HG03442 (cell line): ENCODE results near the gene PANX2.
"Not testable (repeated sequence)": the region's sequence is repeated elsewhere in the genome, so short reads cannot be mapped to it uniquely, and the experiment has no call there.

Experiments
- ATAC-seq: cut with Tn5 transposase; IDR thresholded peaks from one replicate; pipeline ENCODE4 v1.9.1; 2021; ENCODE audit warnings: mild to moderate bottlenecking, moderate library complexity; ENCODE audit not compliant: unreplicated experiment

Gene PANX2

DNA sequence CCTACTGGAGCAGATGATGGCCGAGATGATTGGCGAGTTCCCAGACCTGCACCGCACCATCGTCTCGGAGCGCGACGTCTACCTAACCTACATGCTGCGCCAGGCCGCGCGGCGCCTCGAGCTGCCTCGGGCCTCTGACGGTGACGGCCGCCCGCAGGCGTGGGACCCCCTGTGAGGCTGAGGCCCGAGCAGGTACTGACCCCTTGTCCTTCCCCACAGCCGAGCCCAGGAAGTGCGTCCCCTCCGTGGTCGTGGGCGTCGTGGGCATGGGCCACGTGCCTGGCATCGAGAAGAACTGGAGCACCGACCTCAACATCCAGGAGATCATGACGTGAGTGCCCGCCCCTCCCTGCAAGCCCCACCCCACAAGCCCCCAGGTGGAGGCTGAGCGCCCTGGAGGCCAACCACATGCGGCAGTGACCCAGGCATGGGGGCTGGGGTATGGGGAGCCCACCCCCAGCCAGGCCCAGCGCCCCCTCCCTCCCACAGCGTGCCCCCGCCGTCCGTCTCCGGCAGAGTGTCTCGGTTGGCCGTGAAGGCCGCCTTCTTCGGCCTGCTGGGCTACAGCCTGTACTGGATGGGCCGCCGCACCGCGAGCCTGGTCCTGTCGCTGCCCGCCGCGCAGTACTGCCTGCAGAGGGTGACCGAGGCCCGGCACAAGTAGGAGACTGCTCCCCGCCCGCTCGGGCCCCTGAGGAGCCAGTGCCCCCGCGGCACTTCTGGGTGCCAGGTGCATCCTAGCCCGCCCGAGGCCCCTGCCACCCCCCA lies 27.5 kb downstream of the PANX2 start:
- ATAC-seq, result no peak

DNA sequence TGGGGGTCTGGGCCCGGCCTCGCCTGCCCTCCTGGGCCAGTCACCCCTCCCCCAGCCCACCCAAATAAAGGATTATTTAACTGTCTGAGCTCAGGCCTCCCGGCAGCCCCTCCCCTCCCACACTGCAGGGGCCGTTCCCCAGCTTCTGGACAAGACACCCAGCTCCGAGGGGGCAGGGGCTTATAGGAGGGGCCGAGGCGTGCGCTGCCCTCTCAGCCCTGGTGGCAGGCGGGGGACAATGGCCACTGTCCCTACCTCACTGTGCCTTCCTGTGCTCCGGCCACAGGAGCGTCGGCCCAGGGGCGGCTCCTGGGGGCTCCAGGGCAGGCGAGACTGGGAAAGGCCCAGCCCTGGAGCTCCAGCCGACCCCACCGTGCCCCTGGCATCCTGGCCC lies 28.1 kb downstream of the PANX2 start:
- no peak for ATAC-seq

DNA sequence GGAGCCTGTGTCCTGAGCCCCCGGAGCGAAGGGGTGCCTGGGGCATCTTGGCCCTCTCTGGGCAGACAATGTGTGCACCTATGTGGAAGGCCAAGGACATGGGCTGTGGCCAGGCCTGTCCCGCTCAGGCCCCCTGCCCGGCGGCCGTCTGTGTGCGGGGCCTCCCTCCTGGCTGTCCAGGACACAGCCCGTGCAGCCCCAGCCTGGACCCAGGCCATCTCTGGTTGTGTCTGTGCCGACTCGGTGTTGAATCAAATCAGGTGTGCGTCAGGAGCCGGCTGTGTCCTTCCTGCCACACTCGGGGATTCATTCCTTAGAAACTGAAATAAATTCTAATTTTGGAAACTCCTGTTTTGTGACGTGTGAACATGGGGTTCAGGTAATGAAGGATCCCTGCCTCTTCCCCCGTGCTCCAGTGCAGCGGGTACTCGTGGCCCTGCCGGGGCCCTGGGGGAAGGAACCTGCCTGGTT lies 28.8 kb downstream of the PANX2 start:
- no peak for ATAC-seq

DNA sequence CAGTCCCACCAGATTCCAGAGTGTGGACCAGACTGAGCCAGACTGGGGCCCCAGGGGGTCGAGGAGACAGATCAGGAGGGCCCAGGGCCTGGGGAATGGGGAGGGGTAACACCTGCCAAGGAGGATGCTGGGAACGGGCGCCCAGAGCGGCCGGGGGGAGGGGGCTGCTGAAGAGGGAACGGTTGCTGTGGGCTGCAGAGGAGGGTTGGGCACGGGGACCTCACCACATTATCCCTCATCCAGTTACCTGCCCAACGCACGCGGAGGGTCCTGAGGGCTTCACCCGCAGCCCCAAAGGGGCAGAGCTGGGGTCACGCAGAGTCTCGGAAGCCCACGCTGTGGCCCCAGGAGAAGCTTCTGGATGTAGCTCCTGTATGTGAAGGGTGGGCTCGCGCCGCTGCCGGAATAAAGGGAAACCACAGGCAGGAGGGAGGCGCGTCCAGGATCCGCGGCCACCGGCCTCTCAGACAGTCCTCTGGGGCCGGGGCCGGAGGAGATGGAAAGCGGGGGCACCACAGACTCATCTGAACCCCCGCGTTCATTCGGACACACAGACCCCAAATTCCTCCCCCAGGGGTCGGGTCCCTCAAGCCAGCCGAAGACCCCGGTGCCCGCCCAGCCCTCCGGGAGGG lies 29.4 kb downstream of the PANX2 start:
- peak; percentile 1 for ATAC-seq

DNA sequence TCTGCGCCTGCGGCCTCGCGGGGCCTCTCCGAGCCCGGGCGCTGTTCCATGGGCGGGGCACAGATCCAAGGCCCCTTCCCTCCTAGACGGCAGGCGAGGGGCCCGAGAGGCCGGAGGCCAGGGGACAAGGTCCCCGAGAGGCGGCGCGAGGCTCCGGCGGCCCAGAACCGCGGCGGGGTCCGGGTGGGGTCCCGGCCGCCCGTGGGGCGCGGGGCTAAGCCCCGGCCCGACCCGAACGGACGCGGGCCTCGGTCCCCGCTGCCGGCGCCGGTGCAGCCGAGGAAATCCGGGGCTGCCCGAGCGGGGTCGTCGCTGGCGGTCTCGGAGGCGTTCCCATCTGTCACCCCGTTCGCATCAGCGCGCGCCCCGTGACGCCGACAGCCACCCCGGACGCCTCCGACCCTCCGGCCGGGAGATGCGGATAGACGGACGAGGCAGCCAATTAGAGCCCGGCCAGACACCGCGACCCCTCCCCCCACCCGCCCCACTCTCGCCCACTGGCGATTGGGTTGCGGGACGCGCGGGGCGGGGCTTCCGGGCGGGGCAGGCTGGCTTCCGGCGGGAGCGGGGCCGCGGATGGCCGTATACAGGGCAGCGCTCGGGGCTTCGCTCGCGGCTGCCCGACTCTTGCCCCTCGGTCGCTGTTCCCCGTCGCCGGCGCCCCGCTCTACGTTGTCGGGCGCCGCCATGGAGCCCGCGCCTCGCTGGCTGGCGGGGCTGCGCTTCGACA lies 30.1 kb downstream of the PANX2 start, which contains the start of gene SELENOO:
SELENOO (plus strand) TSS at position 551 of the 730 bp plus-strand sequence; CDS start at position 577, 26 bp downstream.
- peak; percentile 60 for ATAC-seq

DNA sequence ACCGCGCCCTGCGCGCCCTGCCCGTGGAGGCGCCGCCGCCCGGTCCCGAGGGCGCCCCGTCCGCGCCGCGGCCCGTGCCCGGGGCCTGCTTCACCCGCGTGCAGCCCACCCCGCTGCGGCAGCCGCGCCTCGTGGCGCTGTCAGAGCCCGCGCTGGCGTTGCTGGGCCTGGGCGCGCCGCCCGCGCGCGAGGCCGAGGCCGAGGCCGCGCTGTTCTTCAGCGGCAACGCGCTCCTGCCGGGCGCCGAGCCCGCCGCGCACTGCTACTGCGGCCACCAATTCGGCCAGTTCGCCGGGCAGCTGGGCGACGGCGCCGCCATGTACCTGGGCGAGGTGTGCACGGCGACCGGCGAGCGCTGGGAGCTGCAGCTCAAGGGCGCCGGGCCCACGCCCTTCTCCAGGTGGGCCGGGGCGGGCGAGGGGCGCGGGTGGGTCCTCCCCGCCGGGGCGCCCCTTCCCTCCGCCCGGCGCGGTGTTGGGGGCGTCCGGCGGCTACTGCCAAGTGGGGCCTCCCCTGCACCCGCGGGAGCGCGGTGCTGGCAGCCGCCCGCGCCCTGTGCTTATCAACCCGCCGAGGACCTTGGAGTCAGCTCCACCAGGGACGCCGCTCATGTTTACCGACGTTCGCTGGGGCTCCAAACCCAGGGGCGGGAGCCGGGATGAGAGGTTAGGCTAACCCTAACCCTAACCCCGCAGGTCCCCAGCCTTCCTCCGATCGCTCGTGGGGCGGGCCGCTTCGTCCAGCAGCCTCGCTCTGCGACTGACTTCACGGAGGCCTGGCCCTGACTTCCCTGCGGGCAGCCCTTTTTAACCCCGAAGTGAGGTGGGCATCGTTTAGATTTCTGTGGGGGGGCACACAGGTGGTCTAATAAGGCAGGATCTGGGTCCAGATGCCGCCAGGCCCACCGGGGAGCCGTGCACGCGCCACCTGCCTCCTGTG lies 30.9 kb downstream of the PANX2 start:
- peak; percentile 17 for ATAC-seq

DNA sequence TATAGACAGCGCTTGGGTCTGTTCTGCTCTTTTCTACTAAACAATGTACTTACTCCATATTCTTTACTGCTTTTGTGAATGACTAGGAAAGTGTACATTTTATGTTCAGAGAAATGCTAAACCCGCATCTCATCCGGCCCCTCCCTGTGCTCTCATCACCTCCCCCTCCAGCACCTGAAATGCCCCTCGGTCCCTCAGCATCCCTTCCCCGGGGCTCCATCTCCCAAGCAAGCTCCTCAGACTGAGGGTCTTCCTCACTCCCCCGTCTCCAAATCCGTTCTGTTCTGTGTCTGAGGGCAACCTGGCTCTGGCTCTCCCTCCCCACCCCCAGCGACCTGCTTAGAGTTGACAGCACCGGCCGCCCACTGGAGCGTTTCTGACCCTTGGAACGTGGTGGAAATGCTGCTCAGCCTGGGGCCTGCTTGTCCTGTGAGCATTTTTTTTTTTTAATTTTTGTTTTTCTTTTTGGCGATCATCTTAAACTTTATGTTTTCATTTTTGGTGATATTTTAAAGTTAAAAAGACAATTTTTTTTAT lies 31.7 kb downstream of the PANX2 start:
- no peak for ATAC-seq

DNA sequence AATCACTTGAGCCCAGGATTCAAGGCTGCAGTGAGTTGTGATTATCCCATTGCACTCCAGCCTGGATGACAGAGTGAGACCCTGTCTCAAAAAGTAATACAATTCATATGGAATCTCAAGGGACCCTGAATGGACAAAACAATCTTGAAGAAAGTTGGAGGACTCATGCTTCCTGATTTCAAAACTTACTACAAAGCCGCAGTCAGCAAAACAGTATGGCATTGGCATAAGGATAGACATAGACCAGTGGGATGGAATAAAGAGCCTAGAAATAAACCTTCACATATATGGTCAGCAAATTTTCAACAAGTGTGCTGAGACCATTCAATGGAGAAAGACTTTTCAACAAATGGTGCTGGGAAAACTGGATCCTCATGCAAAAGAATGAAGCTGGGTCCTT lies 32.8 kb downstream of the PANX2 start:
- ATAC-seq, result no peak

DNA sequence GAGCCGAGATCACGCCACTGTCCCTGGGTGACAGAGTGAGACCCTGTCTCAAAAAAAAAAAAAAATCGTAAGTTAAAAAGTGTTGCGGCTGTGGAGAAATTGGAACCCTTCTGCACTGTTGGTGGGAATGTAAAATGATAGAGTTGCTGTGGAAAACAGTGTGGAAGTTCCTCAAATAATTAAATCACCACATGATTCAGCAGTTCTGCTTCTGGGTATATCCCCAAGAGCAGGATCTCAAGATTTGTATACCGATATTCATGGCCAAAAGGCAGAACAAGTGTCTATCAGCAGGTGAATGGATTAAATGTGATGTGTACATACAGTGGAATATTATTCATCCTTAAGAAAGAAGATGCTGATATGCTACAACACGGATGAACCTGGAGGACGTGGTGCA lies 34.0 kb downstream of the PANX2 start:
- no peak for ATAC-seq

DNA sequence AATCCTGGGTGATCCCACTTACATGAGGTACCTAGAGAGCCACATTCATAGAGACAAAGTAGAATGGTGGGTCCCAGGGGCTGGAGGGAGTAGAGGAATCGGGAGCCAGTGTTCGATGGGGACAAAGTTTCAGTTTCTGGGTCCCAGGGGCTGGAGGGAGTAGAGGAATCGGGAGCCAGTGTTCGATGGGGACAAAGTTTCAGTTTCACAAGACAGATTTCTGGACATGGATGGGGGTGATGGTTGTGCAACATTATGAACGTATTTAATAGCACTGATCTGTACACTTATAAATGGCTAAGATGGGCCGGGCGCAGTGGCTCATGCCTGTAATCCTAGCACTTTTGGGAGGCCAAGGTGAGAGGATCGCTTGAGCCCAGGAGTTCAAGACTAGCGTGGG lies 34.5 kb downstream of the PANX2 start:
- not testable (repeated sequence) for ATAC-seq

DNA sequence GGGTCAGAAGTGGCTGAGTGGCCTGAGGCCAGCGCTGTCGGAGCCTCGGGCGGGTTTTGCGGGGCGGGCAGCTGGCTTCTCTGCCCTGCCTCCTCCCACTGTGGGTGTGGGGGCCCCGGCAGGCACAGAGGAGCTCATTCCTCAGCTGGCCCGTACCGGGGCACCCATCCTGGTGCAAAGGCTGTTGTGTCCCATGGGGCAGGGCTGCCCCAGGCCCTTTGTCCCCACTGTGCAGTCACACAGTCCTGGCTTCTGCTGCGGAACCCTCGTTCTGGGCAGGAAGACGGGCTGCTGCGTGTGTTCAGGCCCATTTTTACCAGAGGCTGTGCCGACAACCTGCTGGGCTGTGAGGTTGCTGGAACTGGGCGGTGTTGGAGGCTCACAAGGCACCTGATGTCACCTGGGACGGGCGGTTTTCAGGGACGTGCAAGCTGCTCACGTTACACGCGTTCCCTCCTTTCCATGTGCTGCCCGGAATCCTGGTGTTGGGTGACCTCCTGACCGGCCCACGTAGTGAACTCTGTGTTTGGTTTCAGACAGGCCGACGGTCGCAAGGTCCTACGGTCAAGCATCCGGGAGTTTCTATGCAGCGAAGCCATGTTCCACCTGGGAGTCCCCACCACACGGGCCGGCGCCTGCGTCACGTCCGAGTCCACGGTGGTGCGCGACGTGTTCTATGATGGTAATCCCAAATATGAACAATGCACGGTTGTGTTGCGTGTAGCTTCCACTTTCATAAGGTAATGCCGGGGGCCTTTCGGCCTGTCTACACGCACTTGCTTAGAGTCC lies 35.4 kb downstream of the PANX2 start:
- ATAC-seq, result no peak

- no peak for ATAC-seq
Observed at GRCh38 chr22:50206599-50206998, 36.1 kb downstream of the PANX2 start.

DNA sequence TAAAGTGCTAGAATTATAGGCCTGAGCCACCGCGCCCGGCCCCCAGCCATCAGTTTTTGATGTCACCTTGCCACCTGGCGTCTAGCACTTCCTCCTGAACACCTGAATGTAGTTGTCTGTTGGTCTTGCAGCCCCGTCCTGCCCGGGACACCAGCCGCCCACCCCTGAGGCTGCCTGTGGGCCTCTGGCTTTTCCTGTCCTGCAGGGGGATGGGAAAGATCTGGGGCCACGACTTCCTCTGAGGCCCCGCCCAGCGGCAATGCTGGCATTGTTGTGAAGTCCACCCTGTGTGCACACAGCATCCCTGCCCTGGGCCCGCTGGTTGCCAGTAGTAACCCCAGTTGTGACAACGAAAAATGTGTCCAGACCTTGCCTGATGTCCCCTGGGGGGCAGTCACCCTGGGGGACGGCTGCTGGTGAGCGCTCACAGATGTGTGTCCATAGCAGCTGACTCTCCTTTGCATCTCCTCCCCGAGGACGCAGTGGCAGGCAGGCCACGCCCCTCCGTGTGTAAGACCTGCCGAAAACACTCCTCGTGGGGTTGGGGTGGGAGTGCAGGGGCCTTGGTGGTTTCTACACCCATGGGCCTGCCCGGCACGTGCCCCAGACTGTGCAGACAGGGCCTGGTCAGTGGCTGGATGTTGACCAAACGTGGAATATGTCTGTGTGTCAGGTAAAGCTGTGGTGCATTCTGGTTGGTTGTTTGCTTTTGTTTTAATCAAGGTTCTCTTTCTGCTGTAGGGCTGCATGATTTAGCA lies 37.0 kb downstream of the PANX2 start:
- ATAC-seq, result no peak

DNA sequence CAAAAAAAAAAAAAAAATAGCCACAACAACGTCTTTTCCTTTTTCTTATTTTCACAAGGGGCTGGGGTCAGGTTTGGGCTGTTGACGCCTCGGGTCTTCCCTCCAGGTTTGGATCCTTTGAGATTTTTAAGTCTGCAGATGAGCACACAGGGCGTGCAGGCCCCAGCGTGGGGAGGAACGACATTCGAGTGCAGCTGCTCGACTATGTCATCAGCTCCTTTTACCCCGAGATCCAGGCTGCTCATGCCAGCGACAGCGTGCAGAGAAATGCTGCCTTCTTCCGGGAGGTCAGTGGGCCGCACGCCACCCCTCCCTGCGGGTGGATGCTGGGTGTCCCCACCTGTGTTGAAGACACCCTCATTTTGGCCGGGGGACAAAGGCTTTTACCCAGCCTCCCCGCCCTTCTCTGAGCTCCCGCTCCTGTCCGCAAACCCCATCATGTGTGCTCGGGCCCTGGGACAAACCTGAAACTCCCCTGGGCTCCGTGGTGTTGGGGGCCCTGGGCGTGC lies 38.0 kb downstream of the PANX2 start:
- ATAC-seq, result no peak

DNA sequence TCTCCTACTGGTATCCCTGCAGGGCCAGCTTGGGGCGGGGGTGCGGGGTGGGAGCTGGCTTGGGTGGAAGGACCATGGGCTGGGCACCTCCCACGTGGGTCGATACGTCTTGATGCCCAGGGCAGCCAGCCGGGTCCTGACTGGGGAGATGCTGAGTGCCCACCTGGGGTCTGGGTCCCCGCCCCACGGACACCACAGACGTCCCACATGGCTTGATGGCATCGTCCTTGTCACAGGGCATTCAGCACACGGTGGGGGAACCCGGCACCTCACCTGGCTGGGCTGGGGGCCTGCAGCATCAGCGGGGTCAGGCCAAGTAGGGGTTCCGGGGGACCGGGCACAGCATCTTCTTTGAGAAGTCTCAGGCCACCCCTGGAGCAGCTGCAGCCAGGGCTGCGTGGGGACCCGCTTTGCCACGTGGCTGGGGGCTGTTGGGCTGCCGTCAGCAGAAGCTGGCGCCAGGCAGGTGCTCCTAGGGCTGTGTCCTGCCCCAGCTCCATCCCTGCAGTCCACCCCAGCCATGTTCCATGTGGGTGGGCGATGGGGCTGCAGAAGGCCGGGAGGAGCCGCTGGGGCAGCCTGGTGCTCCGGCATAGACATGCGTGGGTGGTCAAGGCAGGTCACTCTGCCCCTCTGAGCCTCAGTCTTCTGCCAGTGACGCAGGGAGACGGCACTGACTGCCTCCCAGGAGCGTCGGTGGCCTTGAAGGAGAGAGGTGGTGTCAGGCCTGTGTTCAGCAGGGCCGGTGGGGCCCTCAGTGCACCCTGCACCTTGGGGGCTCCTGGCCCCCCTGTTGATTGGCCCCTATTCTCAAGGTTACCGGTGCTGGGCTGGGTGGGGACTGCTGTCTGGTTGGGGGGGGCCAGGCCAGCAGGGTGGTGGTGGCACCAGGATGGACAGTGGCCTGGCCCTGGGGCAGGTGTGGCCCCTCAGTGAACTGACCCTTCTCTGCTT lies 38.7 kb downstream of the PANX2 start:
- ATAC-seq, result no peak

GRCh38 chr22:50209893-50210292 lies 39.4 kb downstream of the PANX2 start:
- no peak for ATAC-seq

DNA sequence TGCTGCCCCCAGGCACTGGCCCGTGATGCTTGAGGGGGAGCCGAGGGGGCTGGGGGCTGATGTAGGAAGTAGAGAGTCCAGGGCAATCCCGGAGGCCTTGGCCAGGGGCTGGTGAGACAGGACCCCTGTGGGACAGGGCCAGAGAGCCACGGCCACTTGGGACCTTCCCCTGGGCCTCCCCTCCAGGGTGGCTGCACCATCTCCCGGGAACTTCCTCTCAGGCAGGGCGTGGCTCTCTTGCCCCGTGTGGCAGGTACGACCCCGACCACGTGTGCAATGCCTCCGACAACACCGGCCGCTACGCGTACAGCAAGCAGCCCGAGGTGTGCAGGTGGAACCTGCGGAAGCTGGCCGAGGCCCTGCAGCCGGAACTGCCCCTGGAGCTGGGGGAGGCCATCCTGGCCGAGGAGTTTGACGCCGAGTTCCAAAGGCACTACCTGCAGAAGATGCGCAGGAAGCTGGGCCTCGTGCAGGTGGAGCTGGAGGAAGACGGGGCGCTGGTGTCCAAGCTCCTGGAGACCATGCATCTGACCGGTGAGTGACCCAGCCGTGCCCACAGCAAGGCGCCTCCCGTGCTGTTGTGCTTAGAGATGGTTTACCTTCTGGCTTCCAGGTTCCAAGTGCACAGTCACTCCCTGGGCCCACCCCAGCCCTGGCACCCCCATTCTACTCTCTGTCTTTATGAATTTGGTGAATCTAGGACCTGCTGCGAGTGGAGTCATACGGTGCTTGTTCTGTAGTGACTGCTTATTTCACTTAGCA lies 40.0 kb downstream of the PANX2 start:
- no peak for ATAC-seq
